Kidney (tissue), 14 donors: ENCODE measurements around the gene CFAP52. TPM values are rescaled to one million over a fixed set of nuclear protein-coding genes. Genes with fewer than 3 reads are reported as not detected.
A peak's percentile ranks its signal among the peaks of the same experiment; 100 is the strongest.
"Not testable (repeated sequence)": the region's sequence is repeated elsewhere in the genome, so short reads cannot be mapped to it uniquely, and the experiment has no call there.

Experiments
- DNase-seq, 5 donors: peaks; one replicate each; pipeline ENCODE4 v3.0.0-alpha.2; 2013 to 2020
- FAIRE-seq: peaks from 2 replicates; lab custom pipeline; 2012; peaks lifted over from hg19 to GRCh38; lab: Jason Lieb, UNC
- H3K27ac ChIP-seq, 2 donors: one replicate each; pipeline ENCODE4 v1.7.0; 2013; ENCODE audit warnings: low read depth in 2 of 2, low read length in 2 of 2, inconsistent platforms in 1 of 2
- H3K27me3 ChIP-seq: one replicate; pipeline ENCODE4 v1.7.1; 2013; ENCODE audit warnings: low read length, inconsistent platforms; ENCODE audit not compliant: control insufficient read depth, insufficient read depth
- H3K36me3 ChIP-seq, 3 donors: one replicate each; pipeline versions ENCODE4 v1.7.0 to v1.7.1; 2013; ENCODE audit warnings: low read length in 3 of 3, control low read depth in 1 of 3, inconsistent platforms in 1 of 3; ENCODE audit not compliant: insufficient read depth in 3 of 3, control insufficient read depth in 2 of 3
- H3K4me1 ChIP-seq, 3 donors: one replicate each; pipeline versions ENCODE4 v1.7.0 to v1.7.1; 2013; ENCODE audit warnings: low read length in 3 of 3, inconsistent platforms in 1 of 3, low read depth in 1 of 3; ENCODE audit not compliant: control insufficient read depth in 2 of 3, insufficient read depth in 2 of 3
- H3K4me3 ChIP-seq, 3 donors: one replicate each; pipeline versions ENCODE4 v1.7.0 to v1.8.1; 2013; ENCODE audit warnings: low read length in 3 of 3, control low read depth in 1 of 3, inconsistent platforms in 1 of 3
- H3K9ac ChIP-seq, 3 donors: one replicate each; pipeline versions ENCODE4 v1.7.0 to v1.7.1; 2013; ENCODE audit warnings: low read length in 3 of 3, control low read depth in 1 of 3, inconsistent platforms in 1 of 3
- H3K9me3 ChIP-seq, 3 donors: one replicate each; pipeline versions ENCODE4 v1.7.0 to v1.7.1; 2013; ENCODE audit warnings: low read length in 3 of 3, control low read depth in 1 of 3, inconsistent platforms in 1 of 3; ENCODE audit not compliant: control insufficient read depth in 2 of 3, insufficient read depth in 1 of 3
- intact Hi-C: fragments of 100-400 bp; cut with DNase I; formaldehyde crosslinking; loops from one replicate; pipeline ENCODE4 v1.11.1; 2022
- polyA plus RNA-seq: library from polyadenylated mRNA; stranded (reverse); fragments of 350-450 nt; fragmentation: Illumina TruSeq; extraction: RNeasy Lipid Tissue Mini Kit (QIAGEN cat#74804); gene quantifications from one replicate; pipeline ENCODE4 v1.2.3, GENCODE V29; 2014; ENCODE audit warnings: low read depth, low replicate concordance; ENCODE audit not compliant: insufficient read depth
- total RNA-seq: library from RNA; stranded (reverse); fragmentation: NEBNext Ultra II Directional; extraction: Animal tissue kit (Norgen Biotek cat#: 25700); gene quantifications from one replicate; pipeline ENCODE4 v1.2.1, GENCODE V29; 2021
- TF ChIP-seq, protein P1 (sequence below): IDR thresholded peaks from 3 replicates; pipeline ENCODE4 v1.5.1; 2012; ENCODE audit warnings: mild to moderate bottlenecking, moderate library complexity, borderline replicate concordance; ENCODE audit not compliant: insufficient read depth; ENCODE audit errors: extremely low read depth
- donor health status: control.
- donor health status: control.
- donor health status: control.
- donor health status: control.
- donor health status: control.
- donor health status: DM: yes; HTN: yes; CAD: no.
- donor health status: Normal renal cell carcinoma (clear cell type).

Gene CFAP52
- total and polyA plus RNA-seq, 2 donors from 2014 or later = 1.7 TPM; not detected in 1

GRCh38 chr17:9606453-9606852, 30.0 kb downstream of the CFAP52 start:
- H3K27me3 ChIP-seq = no peaks in the 10 kb centered on the region
- intact Hi-C loops = no loop called here
- H3K9ac ChIP-seq = no peak overlapping the region
- DNase-seq = no peak
- no peak overlapping the region for H3K27ac ChIP-seq
- H3K4me1 ChIP-seq = no peaks in the 10 kb centered on the region
- no peaks in the 10 kb centered on the region for H3K36me3 ChIP-seq
- FAIRE-seq = no peak
- no peak overlapping the region for H3K4me3 ChIP-seq
- H3K9me3 ChIP-seq = no peaks in the 10 kb centered on the region
- TF ChIP-seq, protein P1, sequence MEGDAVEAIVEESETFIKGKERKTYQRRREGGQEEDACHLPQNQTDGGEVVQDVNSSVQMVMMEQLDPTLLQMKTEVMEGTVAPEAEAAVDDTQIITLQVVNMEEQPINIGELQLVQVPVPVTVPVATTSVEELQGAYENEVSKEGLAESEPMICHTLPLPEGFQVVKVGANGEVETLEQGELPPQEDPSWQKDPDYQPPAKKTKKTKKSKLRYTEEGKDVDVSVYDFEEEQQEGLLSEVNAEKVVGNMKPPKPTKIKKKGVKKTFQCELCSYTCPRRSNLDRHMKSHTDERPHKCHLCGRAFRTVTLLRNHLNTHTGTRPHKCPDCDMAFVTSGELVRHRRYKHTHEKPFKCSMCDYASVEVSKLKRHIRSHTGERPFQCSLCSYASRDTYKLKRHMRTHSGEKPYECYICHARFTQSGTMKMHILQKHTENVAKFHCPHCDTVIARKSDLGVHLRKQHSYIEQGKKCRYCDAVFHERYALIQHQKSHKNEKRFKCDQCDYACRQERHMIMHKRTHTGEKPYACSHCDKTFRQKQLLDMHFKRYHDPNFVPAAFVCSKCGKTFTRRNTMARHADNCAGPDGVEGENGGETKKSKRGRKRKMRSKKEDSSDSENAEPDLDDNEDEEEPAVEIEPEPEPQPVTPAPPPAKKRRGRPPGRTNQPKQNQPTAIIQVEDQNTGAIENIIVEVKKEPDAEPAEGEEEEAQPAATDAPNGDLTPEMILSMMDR = no peak

GRCh38 chr17:9607058-9607457, 30.6 kb downstream of the CFAP52 start:
- H3K4me1 ChIP-seq, intact Hi-C loops, DNase-seq, H3K4me3 ChIP-seq, H3K27ac ChIP-seq, H3K27me3 ChIP-seq, FAIRE-seq, H3K9me3 ChIP-seq, H3K9ac ChIP-seq, H3K36me3 ChIP-seq: not testable (repeated sequence)

- no peaks in the 10 kb centered on the region for H3K9me3 ChIP-seq
- H3K36me3 ChIP-seq = no peaks in the 10 kb centered on the region
- no peak for FAIRE-seq
- intact Hi-C loops = no loop called here
- H3K27me3 ChIP-seq = no peaks in the 10 kb centered on the region
- no peak overlapping the region for H3K9ac ChIP-seq
- TF ChIP-seq, protein P1 = no peak
- H3K27ac ChIP-seq = no peak overlapping the region
- H3K4me3 ChIP-seq = no peak overlapping the region
- H3K4me1 ChIP-seq = no peaks in the 10 kb centered on the region
- DNase-seq = no peak
Observed at GRCh38 chr17:9611557-9611956, 35.1 kb downstream of the CFAP52 start.

DNA sequence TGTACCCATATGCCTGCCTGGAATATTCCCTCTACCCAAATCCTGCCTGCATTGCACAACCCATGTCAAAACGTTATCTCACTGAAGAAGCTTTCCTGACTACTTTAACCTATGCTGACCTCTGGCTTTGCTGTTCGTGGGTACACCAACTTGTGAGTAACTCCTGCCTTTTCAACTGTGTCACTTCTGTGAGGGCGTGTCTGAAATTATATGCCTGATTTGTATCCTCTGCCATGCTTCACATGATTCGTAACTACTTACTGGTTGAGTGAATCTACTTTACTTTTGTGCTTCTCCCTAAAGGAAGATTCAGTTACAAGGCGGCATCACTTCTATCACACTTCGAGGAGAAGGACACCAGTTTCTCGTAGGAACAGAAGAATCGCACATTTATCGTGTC, 35.6 kb downstream of the CFAP52 start:
- Histone ChIP-seq H3K4me3 (peak overlapping the region in 1 of 3 donors; percentile 4), H3K27ac (no peak overlapping the region), H3K36me3 (no peaks in the 10 kb centered on the region), H3K4me1 (no peaks in the 10 kb centered on the region), H3K9ac (no peak overlapping the region), H3K9me3 (no peaks in the 10 kb centered on the region), H3K27me3 (no peaks in the 10 kb centered on the region)
- FAIRE-seq (no peak), DNase-seq (peak in 4 of 5 donors; percentile 49 to 89 (median 78))
- TF ChIP-seq, protein P1 = no peak
- intact Hi-C loops = no loop called here
